ENCODE measurements around the gene ZNF277.

DNA sequence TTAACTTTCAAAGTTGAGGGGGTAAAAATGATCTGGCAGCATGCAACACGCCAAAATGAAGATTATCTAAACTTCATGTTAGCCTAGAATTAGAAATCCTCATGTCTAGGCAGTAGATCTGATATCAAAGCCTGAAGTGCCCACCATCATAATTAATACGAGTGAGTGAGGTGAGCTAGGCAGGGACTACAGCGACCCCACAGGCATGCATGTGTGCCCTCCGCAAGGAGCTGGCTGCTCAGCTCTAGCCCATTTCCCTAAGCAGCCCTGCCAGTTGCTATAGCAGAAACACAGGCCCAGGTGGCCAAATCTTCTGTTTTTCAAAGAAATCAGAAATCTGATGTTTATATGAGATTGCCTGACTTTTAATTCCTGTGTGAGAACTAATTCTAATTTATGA, 150.6 kb downstream of the ZNF277 start:
- TF ChIP-seq, protein P1, sequence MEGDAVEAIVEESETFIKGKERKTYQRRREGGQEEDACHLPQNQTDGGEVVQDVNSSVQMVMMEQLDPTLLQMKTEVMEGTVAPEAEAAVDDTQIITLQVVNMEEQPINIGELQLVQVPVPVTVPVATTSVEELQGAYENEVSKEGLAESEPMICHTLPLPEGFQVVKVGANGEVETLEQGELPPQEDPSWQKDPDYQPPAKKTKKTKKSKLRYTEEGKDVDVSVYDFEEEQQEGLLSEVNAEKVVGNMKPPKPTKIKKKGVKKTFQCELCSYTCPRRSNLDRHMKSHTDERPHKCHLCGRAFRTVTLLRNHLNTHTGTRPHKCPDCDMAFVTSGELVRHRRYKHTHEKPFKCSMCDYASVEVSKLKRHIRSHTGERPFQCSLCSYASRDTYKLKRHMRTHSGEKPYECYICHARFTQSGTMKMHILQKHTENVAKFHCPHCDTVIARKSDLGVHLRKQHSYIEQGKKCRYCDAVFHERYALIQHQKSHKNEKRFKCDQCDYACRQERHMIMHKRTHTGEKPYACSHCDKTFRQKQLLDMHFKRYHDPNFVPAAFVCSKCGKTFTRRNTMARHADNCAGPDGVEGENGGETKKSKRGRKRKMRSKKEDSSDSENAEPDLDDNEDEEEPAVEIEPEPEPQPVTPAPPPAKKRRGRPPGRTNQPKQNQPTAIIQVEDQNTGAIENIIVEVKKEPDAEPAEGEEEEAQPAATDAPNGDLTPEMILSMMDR (IDR thresholded peaks at IDR 0.05) = no peak
- TF ChIP-seq POLR2A (IDR thresholded peaks at IDR 0.05) = no peak
